Heart right ventricle (tissue), 16 donors: ENCODE results near the gene FDXACB1. TPM values are rescaled to one million over a fixed set of nuclear protein-coding genes. Genes with fewer than 3 reads are reported as not detected.

Source experiments
- ATAC-seq, 8 donors: fragments of 200-7000 bp; cut with Tn5 transposase; one replicate each; pipeline ENCODE4 v1.9.1; 2020; ENCODE audit warnings: mild to moderate bottlenecking in 8 of 8, moderate library complexity in 8 of 8, moderate number of reproducible peaks in 1 of 8
- DNase-seq, 2 donors: peaks; one replicate each; pipeline ENCODE4 v3.0.0-alpha.2; 2020
- H3K27ac ChIP-seq, 10 donors: fragments of 200-600 bp; sonication (generic) in 2 of 10; one replicate each; pipeline versions ENCODE4 v1.5.0 to v1.8.0; 2020 to 2022; ENCODE audit warnings: mild to moderate bottlenecking in 3 of 10
- H3K27me3 ChIP-seq, 7 donors: fragments of 200-600 bp; one replicate each; pipeline ENCODE4 v1.8.0; 2021 to 2022; ENCODE audit warnings: mild to moderate bottlenecking in 2 of 7
- H3K36me3 ChIP-seq, 9 donors: fragments of 200-600 bp; sonication (generic) in 1 of 9; one replicate each; pipeline versions ENCODE4 v1.5.0 to v1.8.0; 2020 to 2022; ENCODE audit warnings: mild to moderate bottlenecking in 2 of 9
- H3K4me1 ChIP-seq, 9 donors: fragments of 200-600 bp; sonication (generic) in 1 of 9; one replicate each; pipeline versions ENCODE4 v1.5.0 to v1.8.0; 2020 to 2022; ENCODE audit warnings: mild to moderate bottlenecking in 4 of 9
- H3K4me3 ChIP-seq, 10 donors: fragments of 200-600 bp; sonication (generic) in 2 of 10; one replicate each; pipeline versions ENCODE4 v1.5.0 to v1.8.0; 2020 to 2022; ENCODE audit warnings: mild to moderate bottlenecking in 7 of 10, moderate library complexity in 2 of 10
- H3K9me3 ChIP-seq, 11 donors: fragments of 200-600 bp in 10 of 11; sonication (generic) in 2 of 11; one replicate each; pipeline versions ENCODE4 v1.5.0 to v1.8.0; 2013 to 2022; ENCODE audit warnings: mild to moderate bottlenecking in 2 of 11, control low read depth in 1 of 11, moderate library complexity in 1 of 11
- CTCF ChIP-seq, 9 donors: fragments of 200-600 bp; sonication (generic) in 2 of 9; IDR thresholded peaks; one replicate each; pipeline versions ENCODE4 v1.5.0 to v1.8.0; 2021 to 2022; ENCODE audit warnings: antibody characterized with exemption in 9 of 9, mild to moderate bottlenecking in 5 of 9, moderate library complexity in 1 of 9
- WGBS, 2 donors: extraction: QIAGEN DNeasy Blood & Tissue Kit; methylation state at CpG; one replicate each; pipeline ENCODE4 v1.1.7; 2013; ENCODE audit warnings: inconsistent platforms in 1 of 2; 5-methylcytosine and 5-hydroxymethylcytosine counted together
- intact Hi-C, 10 donors: fragments of 100-400 bp; cut with DNase I; formaldehyde crosslinking; loops; one replicate each; pipeline versions ENCODE4 v1.11.1 to v1.14.2; 2022
- polyA plus RNA-seq, 2 donors: library from polyadenylated mRNA; stranded (reverse); fragments of 200-250 nt; gene quantifications; one replicate each; pipeline ENCODE4 v1.2.3, GENCODE V29; 2013
- total RNA-seq, 10 donors: library from RNA; stranded (reverse); fragmentation: NEBNext Ultra II Directional in 3 of 10; extraction: Animal tissue kit (Norgen Biotek cat#: 25700) in 3 of 10; gene quantifications; one replicate each; pipeline versions ENCODE4 v1.2.1 to v1.2.4, GENCODE V29; 2021 to 2023
- donor health status: Arrhythmogenic right ventricular cardiomyopathy.
- donor health status: ischemic (EF 13 %, LVEDD 7.1; RV severe dilation, severe dysfunction).
- donor health status: healthy with polysubstance abuse.
- donor health status: DM: no; HTN: yes; CAD: no.
- donor health status: DM: no; HTN: no; CAD: no.
- donor health status: ischemic (EF 25% LVEDD 6.9; RV normal size, moderate dysfunction).
- donor health status: ischemic (EF 25% LVEDD 5.7; RV mildly dilated, moderate dysfunction).
- donor health status: healthy.
- donor health status: DM: yes; HTN: yes; CAD: no.
- donor health status: Ischemic cardiomyopathy.
- donor health status: ischemic (EF 35%, LVEDD 5.7; RV mildly dilated, moderate dysfunction).
- donor health status: nonischemic (EF 11% LVEDD 7.7; RV severe dilation, severe dysfunction).
- donor health status: DM: yes; HTN: yes; CAD: no.
- donor health status: PGD.
- donor health status: ischemic (EF 29% LVEDD 5.4; RV normal size, mild dysfunction).
- donor health status: nonischemic (EF 23%, LVEDD 6.1; RV moderate dilation, normal function).

FDXACB1 gene
- total and polyA plus RNA-seq, 12 donors: 0.86 to 2.0 (median 1.4) TPM

- ATAC-seq (peak in 1 of 8 donors; percentile 20), DNase-seq (no peak)
- intact Hi-C loops: loop anchor here in 4 of 10 donors (5.0 to 10.0 kb wide), 3 partner anchors 44 to 164 kb away; partner anchors contain the start of genes CFAP68 (in 3 of the 4), FDXACB1 (in 3 of the 4), ALG9 (in 2 of the 4) and SDHD (in 1 of the 4)
- Histone ChIP-seq H3K4me3 (no peak overlapping the region), H3K36me3 (no peaks in the 10 kb centered on the region), H3K27me3 (no peaks in the 10 kb centered on the region), H3K27ac (peak overlapping the region in 6 of 10 donors; percentile 13 to 92 (median 38)), H3K4me1 (peaks cover 5 to 50% (median 35%) of the 10 kb centered on the region in 9 donors), H3K9me3 (no peaks in the 10 kb centered on the region)
- 50 to 71% methylated on average over 2 of the region's 2 CpGs for WGBS, 2 donors
- TF ChIP-seq CTCF (IDR thresholded peaks at IDR 0.05): no peak
Measured at GRCh38 chr11:111920908-111921307, 41.9 kb upstream of the FDXACB1 start.

DNA sequence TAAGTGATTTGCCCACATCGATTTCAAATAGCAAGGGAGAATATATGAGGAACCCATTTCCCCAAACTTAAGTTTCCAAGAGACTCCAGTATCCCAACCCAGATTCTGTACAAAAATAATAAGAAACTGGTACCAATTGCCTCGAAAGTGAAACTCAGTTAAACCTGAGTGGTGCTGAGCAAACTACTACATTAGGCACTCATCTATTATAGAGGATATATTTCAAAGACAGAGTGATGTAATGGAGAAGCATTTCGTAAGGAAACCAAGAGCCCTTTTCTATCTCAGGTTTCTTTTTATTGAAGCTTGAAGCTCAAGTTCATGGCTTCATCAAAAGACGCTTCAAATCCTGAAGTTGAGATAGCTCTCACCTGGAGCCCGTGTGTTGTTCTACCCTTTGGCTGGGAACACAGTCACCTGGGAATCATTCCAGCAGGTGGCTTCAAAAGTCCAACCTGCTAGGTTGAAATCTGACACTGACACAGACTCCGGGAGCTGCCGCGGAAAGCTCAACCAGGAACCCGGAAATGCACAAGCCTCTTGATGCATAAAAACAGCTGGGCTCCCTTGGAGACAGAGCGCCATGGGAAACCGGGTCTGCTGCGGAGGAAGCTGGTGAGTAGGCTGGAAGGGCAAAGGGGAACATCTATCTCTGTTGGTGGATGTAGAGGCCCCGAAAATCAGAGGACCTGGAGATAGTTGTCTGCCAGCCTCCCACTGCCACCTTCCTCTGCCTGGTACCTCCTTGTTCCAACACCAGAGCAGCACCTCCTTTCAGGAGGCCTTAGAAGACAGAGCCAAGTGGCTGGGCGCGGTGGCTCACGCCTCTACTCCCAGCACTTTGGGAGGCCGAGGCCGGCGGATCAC, 39.7 kb upstream of the FDXACB1 start, which contains the start of gene C11orf52:
C11orf52 (plus strand) TSS at position 524 of the 867 bp plus-strand sequence; CDS start at position 584, 60 bp downstream.
- peak in 1 of 2 donors; percentile 46 for DNase-seq
- intact Hi-C loops: no loop called here
- no peak for TF ChIP-seq CTCF (IDR thresholded peaks at IDR 0.05)
- Histone ChIP-seq H3K4me1 (peaks cover 0 to 44% (median 28%) of the 10 kb centered on the region in 9 donors), H3K9me3 (no peaks in the 10 kb centered on the region), H3K27me3 (peaks cover 0 to 12% (median 0%) of the 10 kb centered on the region in 7 donors), H3K27ac (peak within 1 kb of the TSS in 9 of 10 donors; percentile 15 to 78 (median 61)), H3K36me3 (peaks cover 0 to 5% (median 0%) of the 10 kb centered on the region in 9 donors), H3K4me3 (peak within 1 kb of the TSS in 5 of 10 donors; percentile 3 to 34 (median 8))
- peak in 3 of 8 donors; percentile 2 to 69 (median 23) for ATAC-seq
- WGBS, 2 donors: 46 to 50% methylated on average over 19 of the region's 19 CpGs

DNA sequence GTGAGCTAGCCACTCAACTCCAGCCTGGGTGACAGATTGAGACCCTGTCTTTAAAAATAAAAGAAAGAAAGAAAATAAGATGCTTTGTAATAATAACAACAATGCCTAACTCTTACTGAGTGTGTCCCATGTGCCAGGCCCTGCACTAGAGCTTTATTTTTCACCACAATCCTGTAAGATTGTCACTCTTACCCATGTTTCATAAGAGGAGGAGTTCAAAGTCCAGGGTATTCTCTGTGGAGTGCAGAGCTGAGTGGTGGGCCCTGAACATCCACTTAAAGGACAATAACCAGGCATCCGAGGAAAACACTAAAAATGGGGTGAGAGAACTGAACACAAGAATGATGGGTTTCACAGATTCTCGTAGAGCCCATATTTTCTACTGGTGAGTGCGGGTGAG, 38.8 kb upstream of the FDXACB1 start:
- DNase-seq (no peak), ATAC-seq (no peak)
- Histone ChIP-seq H3K4me3 (no peak overlapping the region), H3K9me3 (no peaks in the 10 kb centered on the region), H3K27ac (peak overlapping the region in 6 of 10 donors; percentile 15 to 78 (median 66)), H3K36me3 (peaks cover 0 to 5% (median 0%) of the 10 kb centered on the region in 9 donors), H3K4me1 (peaks cover 0 to 36% (median 28%) of the 10 kb centered on the region in 9 donors), H3K27me3 (peaks cover 0 to 19% (median 0%) of the 10 kb centered on the region in 7 donors)
- intact Hi-C loops: no loop called here
- WGBS, 2 donors: 93 to 94% methylated on average over 3 of the region's 3 CpGs
- no peak for TF ChIP-seq CTCF (IDR thresholded peaks at IDR 0.05)

DNA sequence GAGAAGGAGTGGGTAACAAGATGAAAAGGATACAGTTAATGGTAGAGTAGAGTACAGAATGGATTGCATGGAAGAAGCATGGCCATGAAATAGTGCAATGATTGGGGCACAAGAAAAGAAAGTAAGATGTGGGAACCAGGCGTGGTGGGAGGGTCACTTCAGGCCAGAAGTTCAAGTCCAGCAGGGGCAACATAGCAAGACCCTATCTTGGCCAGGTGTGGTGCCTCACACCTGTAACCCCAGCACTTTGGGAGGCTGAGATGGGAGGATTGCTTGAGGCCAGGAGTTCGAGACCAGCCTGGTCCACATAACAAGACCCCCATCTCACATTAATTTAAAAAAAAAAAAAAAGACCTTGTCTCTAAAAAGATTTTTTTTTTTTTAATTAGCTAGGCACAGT, 38.3 kb upstream of the FDXACB1 start:
- WGBS, 2 donors: 90 to 91% methylated on average over 2 of the region's 2 CpGs
- no peak for TF ChIP-seq CTCF (IDR thresholded peaks at IDR 0.05)
- intact Hi-C loops: no loop called here
- DNase-seq (no peak), ATAC-seq (no peak)
- Histone ChIP-seq H3K27me3 (peaks cover 0 to 24% (median 0%) of the 10 kb centered on the region in 7 donors), H3K27ac (no peak overlapping the region), H3K4me3 (no peak overlapping the region), H3K9me3 (no peaks in the 10 kb centered on the region), H3K36me3 (peaks cover 0 to 5% (median 0%) of the 10 kb centered on the region in 9 donors), H3K4me1 (peaks cover 0 to 32% (median 23%) of the 10 kb centered on the region in 9 donors)
